SIG-M5 (cell line): ENCODE results near the gene PHF5A.
A peak's percentile ranks its signal among the peaks of the same experiment; 100 is the strongest.
"Not testable (repeated sequence)": the region's sequence is repeated elsewhere in the genome, so short reads cannot be mapped to it uniquely, and the experiment has no call there.

Experiments used
- DNase-seq: peaks from one replicate; lab custom pipeline; 2025; lab: John Stamatoyannopoulos, UW

The PHF5A gene

DNA sequence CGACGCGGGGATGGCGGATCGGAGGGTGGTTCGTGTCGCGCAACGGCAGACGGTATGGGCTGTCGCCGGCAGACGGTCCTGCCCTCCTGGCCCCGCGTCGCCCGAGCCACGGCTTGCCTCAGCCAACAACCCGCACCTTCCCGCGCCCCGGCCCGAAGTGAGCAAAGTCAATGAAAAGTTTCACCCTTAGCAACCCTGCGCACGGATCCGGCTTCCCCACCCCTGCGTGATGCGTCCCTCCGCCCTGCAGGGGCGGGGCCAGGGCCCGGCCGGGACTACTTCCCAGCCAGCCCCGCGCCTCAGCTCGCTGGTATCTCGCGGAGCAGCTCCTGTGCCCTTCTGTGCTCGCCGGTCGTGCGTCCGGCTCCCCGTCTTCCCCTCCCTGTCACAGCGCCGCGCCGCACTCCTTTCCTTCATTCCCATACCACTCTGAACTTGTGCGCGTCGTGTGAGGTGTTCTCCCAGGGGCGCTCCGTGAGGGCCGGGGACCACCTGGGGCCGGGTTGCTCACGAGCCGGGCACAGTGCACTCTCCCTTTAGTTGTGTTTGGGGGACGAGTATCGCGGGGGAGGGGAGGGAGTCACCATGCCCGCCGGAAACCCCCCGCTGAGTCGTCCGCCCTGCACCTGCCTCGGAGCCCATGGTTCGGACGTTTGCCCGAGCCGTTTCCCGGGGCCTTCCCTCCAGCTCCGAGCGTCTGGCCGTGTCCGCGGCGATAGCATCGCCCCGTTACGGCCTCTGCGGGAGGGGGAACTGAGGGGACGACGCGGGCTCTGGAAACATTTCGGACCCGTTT is 21.7 kb downstream of the PHF5A start, which contains the start of gene TOB2:
TOB2 (minus strand) TSS at position 163 of the 796 bp plus-strand sequence. CDS start 9,456 bp downstream, outside the sequence.
- DNase-seq = peak; percentile 32

DNA sequence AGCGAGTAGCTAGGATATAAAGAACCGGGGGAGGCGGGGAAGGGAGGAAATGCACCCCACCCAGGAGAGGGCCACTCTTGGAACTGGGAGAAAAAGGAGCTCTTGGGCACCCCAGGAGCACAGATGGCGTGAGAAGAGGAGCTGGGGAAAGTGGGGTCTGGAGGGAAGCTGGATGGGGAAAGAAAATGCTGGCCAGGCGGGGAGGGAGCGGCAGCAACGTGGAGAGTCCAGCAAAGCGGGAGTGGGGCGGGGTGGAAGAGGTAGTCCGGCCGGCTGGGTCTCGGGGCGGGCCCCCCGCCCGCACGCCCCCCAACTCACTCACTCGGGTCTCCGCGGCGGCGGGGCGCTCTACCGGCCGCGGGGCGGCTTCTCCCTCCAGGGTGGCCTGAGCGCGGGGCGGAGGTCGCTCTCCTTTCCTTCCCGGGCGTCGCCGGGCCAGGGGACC is 22.4 kb downstream of the PHF5A start:
- no peak for DNase-seq

DNA sequence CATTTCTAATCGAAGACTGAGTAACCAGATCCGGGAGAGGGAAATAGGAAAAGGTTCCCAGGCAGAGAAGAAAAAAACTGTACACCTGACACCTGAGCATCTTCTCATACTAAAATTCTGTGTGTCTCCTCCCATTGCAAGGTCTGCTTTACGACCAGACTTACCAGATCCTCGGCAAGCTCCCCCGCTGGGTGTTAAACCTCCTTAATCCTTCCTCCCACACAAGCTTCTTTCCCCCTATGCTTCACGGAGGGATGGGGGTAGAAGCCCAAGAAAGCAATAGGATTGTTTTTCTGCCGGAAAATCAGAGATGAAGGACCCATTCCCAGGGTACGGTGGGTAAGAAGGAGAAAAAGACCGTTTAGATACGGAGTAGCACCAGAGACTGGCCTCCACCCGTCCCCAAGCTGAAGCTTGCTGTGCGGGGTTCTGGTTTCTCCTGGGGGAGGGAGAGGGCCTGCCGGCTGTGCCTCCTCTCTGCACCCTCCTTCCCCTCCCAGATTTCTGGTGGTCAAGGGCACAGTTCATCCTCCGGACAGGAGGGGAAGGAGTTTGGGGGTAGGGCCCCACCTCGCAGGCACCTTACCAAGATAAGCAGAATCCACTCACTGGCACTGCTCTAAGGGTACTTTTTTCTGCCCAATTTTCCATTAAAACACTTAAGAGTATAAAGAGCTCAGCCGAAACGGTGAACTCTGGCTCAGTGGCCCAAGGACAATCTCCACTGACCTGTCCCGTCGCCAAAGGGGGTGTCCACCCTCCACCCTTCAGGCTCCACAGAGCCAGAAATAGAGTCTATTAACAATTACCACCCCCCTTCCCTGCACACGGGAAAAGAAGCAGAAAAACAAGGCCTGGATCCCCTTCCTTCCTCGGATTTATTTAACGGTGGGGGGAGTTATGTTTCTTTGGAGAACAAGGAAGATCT is 23.1 kb downstream of the PHF5A start:
- DNase-seq = no peak

DNA sequence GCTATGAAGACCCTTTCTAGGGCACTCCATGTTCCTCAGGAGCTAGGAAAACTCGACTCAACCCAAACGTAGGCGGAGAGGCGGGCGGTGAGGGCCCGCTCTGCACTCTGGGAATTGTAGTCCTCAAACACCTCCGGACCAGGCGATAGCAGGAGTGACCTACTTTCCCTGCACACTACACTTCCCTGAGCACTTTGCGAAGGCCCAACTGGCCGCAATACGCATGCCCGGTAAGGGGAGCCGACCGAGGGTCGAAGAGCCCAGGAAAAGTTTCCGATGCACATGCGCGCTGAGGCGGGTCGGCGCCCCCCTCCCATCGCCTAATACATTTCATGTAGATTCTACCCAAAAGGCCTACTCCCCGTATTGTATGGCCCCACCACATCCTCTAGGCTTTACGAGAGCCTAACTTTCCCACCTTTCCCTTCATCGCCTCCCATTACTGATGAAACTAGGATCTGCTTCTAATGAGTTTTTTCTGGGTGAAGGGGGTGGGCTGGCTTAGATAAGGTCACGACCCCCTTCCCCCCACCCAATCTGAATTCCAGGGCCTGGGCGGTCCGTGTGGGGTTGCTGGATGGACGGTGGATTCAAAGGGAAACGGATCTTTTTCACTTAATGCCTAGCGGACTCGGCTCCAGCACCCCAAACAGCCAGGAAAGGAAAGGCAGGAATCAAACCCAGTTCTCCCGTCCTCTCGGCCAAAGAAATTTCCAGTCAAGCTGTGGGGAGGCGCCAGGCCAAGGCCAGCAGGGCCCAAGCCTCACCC is 23.9 kb downstream of the PHF5A start:
- peak; percentile 70 for DNase-seq

DNA sequence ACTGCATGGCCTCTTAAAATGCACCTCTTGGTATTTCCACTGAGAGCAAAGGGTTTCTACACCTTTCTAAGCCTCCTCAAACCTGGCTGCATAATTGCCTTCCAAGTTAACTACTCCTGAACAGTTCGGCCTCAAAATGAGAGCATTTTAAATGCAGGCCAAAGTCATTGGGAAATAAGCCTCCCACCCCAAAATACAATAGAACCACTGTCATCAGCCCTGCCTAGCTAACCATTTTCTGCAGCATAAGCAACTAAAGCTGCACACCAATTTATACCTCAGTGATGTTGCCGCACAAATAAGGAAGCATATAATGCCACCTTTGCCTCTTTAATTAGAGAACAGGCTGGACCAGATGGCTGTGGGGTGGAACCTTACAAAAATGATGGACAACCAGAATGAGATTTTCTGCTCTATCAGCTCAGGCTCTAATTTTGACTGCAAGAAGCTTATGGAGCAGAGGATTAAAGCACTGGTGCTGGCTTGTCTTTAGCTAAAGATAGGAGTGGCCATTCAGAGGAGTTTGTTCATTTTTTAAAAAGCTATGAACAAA is 26.2 kb downstream of the PHF5A start:
- DNase-seq = no peak

DNA sequence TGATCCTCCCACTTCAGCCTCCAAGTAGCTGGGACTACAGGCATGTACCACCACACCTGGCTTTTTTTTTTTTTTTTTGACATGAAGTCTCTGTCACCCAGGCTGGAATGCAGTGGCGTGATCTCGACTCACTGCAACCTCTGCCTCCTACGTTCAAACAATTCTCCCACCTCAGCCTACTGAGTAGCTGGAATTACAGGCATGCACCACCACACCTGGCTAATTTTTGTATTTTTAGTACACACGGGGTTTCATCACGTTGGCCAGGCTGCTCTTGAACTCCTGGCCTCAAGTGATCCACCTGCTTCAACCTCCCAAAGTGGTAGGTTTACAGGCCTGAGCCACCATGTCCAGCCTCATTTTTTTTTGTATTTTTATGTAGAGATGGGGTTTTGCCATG is 28.0 kb downstream of the PHF5A start:
- not testable (repeated sequence) for DNase-seq

DNA sequence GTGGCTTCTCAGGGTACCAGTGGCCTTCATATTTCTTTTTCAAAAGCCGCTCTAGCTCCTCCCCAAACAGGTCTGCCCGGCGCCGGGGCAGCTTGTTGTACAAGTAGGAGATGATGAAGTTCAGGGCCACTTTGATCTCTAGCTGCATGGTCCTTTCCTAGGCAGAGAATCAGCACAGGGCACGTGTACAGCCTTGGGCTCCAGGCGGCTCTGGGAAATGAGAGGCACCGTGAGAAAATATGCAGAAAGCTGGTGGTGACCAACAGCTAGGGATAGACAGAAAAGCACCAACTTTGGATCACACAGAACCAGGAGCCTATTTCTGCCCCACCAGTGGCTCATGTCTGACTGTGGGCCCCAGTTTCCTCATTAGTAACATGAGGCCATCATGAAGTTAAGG is 31.3 kb downstream of the PHF5A start:
- no peak for DNase-seq

DNA sequence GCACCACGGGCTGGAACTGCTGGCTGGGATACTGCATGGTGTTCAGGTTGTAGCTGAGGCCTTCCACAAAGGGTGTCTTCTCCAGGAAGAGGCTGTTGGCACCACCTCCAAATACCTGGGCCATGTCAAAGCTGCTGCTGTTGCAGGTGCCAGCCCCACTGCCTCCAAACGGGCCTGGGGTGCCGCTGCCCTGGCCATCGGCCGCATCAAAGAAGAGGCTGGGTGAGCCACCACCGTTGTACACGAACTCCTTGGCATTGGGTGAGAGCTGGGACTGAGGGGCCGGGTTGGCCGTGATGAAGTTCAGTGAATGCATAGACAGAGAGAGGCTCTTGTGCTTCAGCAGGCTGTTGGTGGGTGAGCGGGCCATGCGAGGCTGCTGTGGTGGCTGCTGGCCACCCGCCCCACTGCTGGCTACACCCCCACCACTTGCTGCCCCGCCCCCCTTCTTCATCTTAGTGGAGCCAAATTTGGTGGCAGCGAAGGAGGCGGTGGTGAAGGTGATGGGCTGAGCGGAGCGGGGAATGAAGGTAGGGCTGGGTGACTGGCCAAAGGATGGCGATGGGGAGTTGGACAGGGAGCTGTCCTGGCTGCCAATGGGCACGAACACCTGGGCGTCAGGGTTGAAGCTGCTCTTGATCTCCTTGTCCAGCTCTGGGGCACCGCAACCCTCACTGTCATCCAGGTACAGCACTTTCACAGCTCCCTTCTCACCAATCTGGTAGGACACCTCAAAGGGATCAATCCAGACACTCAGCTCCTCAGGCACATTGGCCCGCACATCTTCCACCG is 32.0 kb downstream of the PHF5A start:
- DNase-seq = no peak

DNA sequence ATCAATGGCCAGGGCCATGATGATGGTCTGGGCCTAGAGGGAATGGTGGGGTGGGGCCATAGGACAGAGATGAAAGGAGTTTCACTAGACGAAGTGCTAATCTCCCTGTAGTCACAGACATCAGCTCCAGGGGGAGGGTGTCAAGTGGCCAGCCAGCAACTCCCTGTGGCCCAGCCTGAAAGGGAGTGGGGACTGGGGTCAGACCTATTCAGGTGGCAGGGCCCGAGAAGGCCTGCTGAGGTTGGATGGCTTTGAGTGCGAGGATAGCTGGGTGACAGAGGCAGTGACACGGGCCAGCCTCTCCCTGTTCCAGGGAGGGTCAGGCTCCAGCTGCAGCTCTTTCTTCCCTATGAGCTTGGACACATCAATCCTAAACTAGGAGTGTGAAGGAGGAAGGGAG is 32.9 kb downstream of the PHF5A start:
- no peak for DNase-seq

DNA sequence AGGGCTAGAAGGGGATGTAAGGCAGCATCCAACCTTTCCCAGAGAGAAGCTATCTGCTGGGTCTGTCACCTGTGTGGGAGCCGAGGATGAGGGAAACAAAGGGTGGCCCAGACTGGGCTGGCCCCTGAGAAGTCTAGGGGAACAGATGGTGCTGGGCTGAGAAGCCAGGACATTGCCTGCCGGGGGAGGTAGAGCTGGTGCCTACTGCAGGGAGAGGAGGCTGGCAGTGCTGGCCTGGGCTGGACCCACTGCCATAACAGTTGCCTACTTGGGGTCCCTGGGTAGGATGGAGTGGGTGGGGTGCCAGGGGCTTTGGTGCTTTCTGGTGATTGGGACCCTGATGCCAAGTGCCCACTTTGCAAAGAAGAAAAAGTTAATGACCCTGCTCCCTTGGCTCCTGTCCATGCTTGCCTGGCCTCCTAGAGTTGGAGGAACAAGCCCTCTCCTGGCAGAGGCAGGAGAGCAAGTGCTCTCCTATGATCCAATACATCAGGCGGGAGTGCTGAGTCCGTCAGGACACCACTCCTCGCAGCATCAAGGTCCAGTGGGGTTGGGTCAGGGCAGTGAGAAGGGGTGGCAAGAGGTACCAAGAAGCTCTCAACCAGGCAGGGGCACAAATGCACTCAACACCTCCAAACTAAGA is 34.0 kb downstream of the PHF5A start:
- DNase-seq = not testable (repeated sequence)

DNA sequence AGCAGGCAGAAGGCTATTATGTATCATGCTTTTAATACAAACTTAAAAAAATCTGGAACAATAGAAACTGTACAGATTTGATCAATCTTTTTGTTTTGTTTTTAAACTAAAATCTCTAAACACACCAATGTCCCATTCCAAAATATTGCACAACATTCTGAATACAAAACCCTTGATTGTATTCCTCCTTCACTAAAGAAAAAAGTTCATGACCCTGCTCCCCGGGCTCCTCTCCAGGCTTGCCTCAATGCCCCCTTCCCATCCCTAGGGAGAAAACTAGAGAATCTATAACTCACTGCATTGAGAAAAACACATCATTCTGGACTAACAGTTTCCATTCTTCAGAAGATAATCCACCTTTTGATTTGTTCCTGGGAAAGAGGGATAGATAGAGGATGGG is 35.0 kb downstream of the PHF5A start:
- not testable (repeated sequence) for DNase-seq

DNA sequence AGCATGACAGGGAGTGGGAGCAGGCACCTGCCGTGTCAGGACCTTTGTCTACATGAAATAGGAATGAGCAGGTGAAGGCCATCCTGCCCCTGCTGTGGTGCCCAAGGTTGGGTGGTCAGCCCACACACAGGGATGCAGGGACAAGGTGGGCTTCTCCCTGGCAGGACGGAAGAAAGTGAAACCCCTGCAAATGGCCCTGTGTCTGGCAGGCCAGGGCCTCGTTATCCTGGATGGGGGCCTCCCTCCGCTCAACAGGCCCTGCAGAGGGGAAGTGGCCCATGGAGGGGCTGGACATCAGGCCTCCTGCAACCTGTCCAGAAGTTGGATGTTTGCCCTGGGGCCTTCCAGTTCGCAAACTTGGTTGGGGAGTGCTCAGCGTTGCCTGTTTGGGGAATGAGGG is 36.8 kb downstream of the PHF5A start:
- no peak for DNase-seq

DNA sequence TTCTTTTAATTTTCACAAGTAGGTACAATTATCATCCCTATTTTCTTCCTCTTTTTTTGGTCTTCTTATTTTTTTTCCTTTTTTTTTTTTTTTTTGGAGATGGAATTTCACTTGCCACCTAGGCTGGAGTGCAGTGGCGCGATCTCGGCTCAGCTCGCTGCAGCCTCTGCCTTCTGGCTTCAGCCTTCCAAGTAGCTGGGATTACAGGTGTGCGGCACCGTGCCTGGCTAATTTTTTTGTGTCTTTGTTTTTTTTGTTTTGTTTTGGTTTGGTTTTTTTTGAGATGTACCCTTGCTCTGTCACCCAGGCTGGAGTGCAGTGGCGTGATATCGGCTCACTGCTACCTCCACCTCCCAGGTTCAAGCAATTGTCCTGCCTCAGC is 38.5 kb downstream of the PHF5A start:
- DNase-seq = no peak

DNA sequence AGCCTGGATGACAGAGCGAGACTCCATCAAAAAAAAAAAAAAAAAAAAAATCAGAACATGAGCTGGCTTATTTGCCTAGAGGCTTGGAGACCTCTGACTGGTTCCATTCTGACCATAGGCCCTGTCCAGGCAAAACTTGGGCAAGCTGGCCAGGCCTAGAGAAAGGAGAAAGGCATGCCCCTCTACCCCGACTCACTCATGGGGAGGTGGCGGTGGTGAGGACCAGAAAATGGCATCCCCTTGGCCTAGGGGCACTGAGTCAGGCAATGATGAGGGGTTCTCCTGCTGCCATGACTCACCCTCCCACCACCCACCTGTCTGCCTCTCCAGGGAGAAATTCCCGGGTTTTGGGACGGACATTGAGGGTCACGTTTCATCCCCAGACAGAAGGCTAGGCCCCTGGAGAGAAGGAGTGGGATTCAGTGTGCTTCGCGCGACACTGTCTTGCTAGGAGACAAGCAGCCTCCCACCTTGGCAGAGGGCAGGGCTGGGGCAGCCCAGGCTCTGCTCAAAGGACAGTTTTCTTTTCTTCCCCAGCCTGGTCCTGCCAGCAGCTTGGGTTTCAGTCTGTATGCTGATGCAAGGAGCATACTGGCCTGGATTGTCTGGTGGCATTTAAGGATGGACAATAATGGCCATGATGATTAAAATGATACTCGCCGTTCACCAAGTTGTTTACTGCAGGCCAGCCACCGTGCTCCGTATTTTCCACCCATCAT is 39.1 kb downstream of the PHF5A start:
- DNase-seq = no peak

DNA sequence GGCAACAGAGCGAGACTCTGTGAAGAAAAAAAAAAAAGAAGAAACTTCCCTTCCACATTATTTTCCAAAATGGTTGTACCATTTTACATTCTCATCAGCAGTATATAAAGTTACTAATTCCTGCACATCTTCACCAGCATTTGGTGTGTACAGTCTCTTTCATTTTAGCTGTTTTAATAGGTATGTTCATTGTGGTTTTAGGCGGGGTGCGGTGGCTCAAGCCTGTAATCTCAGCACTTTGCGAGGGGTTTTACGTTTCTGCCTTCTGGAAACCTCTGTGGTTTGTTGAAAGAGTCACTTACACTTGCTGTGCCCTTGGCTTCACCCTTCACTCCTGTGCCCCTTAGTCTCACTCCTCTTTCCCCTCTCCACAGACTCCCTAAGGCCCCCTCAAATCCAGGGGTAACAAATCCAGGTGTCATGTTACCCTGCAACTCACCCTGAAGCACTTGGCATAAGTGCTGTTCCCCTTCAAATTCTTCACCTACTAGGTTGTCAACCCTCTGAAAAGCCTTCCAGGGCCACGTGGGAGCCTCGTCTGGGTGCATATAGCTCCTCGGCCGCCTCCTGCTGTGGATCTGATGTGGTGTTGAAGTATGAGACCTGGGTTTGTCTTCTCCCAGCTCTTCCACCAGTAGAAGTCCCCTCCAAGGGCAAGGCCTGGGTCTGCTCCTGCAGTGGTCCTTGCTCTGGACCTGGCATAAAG is 42.7 kb downstream of the PHF5A start:
- DNase-seq = no peak

DNA sequence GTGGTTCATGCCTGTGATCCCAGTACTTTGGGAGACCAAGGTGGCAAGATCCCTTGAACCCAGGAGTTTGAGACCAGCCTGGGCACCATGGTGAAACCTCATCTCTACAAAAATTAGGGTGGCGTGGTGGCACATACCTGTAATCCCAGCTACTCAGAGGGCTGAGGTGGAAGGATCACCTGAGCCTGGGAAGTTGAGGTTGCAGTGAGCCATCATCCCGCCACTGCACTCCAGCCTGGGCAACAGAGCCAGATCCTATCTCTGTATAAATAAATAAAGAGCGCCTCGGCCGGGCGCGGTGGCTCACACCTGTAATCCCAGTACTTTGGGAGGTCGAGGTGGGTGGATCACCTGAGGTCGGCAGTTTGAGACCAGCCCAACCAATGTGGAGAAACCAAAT is 49.8 kb downstream of the PHF5A start:
- no peak for DNase-seq

DNA sequence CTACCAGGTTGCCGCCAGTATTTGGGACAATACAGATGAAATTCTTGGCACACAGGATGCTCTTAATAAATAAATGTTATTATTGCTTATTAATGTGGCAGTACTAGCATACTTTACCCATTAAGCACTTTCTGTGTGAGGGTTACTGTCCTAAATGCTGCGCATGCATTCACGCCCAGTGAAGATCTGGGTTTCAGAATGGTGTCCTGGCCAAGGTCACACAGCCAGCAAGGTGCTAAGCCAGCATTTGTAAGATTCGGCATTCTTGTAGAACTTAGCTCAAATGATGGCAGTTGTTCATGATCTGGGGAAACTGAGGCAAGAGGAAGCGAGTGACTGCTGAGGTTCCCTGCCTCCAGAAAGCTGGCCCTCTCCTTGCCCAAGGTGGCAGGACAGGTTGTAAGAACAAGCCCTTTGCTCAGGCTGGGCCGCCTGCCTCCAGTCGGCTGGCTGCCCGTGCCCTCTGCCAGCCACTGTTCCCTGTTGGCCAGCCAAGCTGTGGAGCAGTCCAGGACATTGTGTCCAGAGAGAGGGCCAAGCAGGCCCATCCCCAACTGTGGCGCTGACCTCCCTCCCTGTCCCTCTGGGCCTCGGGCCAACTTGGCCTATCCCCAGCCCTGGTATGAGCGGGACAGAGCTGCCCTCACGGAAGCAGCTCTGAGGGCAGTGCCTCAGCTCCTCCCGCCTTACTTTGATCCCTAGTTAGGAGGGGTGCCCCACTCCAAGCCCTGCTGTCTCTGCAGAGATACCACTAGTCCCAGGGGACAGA is 50.7 kb downstream of the PHF5A start:
- no peak for DNase-seq

DNA sequence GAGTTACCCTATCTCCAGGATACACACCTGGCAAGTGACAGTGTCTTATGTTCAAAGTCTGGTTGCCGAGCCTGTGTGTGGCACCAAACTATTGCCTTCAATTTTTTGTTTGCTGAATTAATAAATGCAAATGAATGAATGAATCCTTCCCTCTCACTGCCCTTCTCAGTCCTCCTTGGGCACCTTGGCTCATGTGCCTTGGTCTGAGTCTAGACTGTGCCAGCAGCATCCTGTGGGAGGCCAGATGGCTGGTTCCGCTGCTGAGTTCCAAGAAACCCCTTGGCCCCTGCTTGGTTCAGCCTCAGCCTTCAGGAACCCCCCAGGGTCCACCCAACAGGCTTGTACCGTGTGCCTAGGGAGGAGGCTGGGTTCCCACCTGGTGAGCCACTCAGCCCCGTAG is 52.9 kb downstream of the PHF5A start:
- DNase-seq = no peak
